Heart left ventricle (tissue), 13 donors: Measurements from ENCODE around the gene PROZ.

Experiments used
- CTCF ChIP-seq, 12 donors: fragments of 200-600 bp; sonication (generic) in 4 of 12; IDR thresholded peaks; one replicate each; pipeline versions ENCODE4 v1.5.0 to v1.8.0; 2018 to 2022; ENCODE audit warnings: antibody characterized with exemption in 12 of 12, mild to moderate bottlenecking in 5 of 12
- POLR2A ChIP-seq, 2 donors: fragments of 450-650 bp; IDR thresholded peaks; one replicate each; pipeline ENCODE4 v1.6.1; 2017; ENCODE audit warnings: antibody characterized with exemption in 2 of 2, mild to moderate bottlenecking in 2 of 2, moderate library complexity in 2 of 2
- donor health status: ischemic (EF 13 %, LVEDD 7.1; RV severe dilation, severe dysfunction).
- donor health status: DM: no; HTN: yes; CAD: no.
- donor health status: DM: no; HTN: no; CAD: no.
- donor health status: ischemic (EF 25% LVEDD 6.9; RV normal size, moderate dysfunction).
- donor health status: ischemic (EF 25% LVEDD 5.7; RV mildly dilated, moderate dysfunction).
- donor health status: ischemic (EF 35%, LVEDD 5.7; RV mildly dilated, moderate dysfunction).
- donor health status: nonischemic (EF 11% LVEDD 7.7; RV severe dilation, severe dysfunction).
- donor health status: DM: yes; HTN: yes; CAD: no.
- donor health status: PGD.
- donor health status: ischemic (EF 29% LVEDD 5.4; RV normal size, mild dysfunction).
- donor health status: nonischemic (EF 23%, LVEDD 6.1; RV moderate dilation, normal function).

- TF ChIP-seq POLR2A (IDR thresholded peaks at IDR 0.05) (no peak), CTCF (IDR thresholded peaks at IDR 0.05) (no peak)
Observed at GRCh38 chr13:113119166-113119821, 39.2 kb upstream of the PROZ start.
